Memory B cell (primary cell): Measurements from ENCODE around the gene POLR2E.
"Not testable (repeated sequence)": the region's sequence is repeated elsewhere in the genome, so short reads cannot be mapped to it uniquely, and the experiment has no call there.

Source experiments
- ATAC-seq: fragments of 150-1000 bp; cut with Tn5 transposase; 2 replicates; pipeline ENCODE4 v1.10.0; 2021; ENCODE audit warnings: low read depth, mild to moderate bottlenecking, moderate library complexity
- DNase-seq, 2 donors: peaks; one replicate each; pipeline ENCODE4 v3.0.0; 2022; ENCODE audit warnings: low spot score in 2 of 2
- H3K27ac Mint-ChIP-seq: one replicate; pipeline ENCODE4 v1.8.0; 2022; ENCODE audit warnings: mild to moderate bottlenecking, moderate library complexity, mixed read lengths
- H3K27me3 Mint-ChIP-seq: one replicate; pipeline ENCODE4 v1.8.0; 2022; ENCODE audit warnings: mixed read lengths
- H3K36me3 Mint-ChIP-seq: one replicate; pipeline ENCODE4 v1.8.0; 2022; ENCODE audit warnings: mild to moderate bottlenecking, mixed read lengths
- H3K4me1 Mint-ChIP-seq: one replicate; pipeline ENCODE4 v1.8.0; 2022; ENCODE audit warnings: mixed read lengths
- H3K4me3 Mint-ChIP-seq: one replicate; pipeline ENCODE4 v1.8.0; 2022; ENCODE audit warnings: mild to moderate bottlenecking, moderate library complexity, mixed read lengths
- H3K9me3 Mint-ChIP-seq: one replicate; pipeline ENCODE4 v1.8.0; 2022; ENCODE audit warnings: mixed read lengths

Gene POLR2E

GRCh38 chr19:1119475-1120217 lies 24.5 kb upstream of the POLR2E start:
- Mint-ChIP-seq H3K27ac (no peak overlapping the region), H3K4me1 (peaks cover 2% of the 10 kb centered on the region), H3K27me3 (no peaks in the 10 kb centered on the region), H3K4me3 (no peak overlapping the region), H3K36me3 (peaks cover 12% of the 10 kb centered on the region), H3K9me3 (no peaks in the 10 kb centered on the region)
- DNase-seq (no peak), ATAC-seq (no peak)

- no peak for DNase-seq
- H3K4me3 Mint-ChIP-seq: no peak overlapping the region
- peaks cover 2% of the 10 kb centered on the region for H3K4me1 Mint-ChIP-seq
- no peak overlapping the region for H3K27ac Mint-ChIP-seq
- H3K27me3 Mint-ChIP-seq: no peaks in the 10 kb centered on the region
- H3K9me3 Mint-ChIP-seq: no peaks in the 10 kb centered on the region
- ATAC-seq: no peak
- peaks cover 12% of the 10 kb centered on the region for H3K36me3 Mint-ChIP-seq
These were observed 23.8 kb upstream of the POLR2E start for GRCh38 chr19:1118999-1119398.

- H3K4me1 Mint-ChIP-seq: peaks cover 2% of the 10 kb centered on the region
- ATAC-seq (no peak), DNase-seq (no peak)
- no peak overlapping the region for H3K27ac Mint-ChIP-seq
- H3K36me3 Mint-ChIP-seq: peaks cover 9% of the 10 kb centered on the region
- H3K9me3 Mint-ChIP-seq: no peaks in the 10 kb centered on the region
- no peak overlapping the region for H3K4me3 Mint-ChIP-seq
- H3K27me3 Mint-ChIP-seq: no peaks in the 10 kb centered on the region
These were observed 22.5 kb upstream of the POLR2E start for GRCh38 chr19:1117654-1118053.

- DNase-seq: no peak
- no peak overlapping the region for H3K4me3 Mint-ChIP-seq
- no peak for ATAC-seq
- H3K27me3 Mint-ChIP-seq: no peaks in the 10 kb centered on the region
- H3K27ac Mint-ChIP-seq: no peak overlapping the region
- H3K36me3 Mint-ChIP-seq: peaks cover 6% of the 10 kb centered on the region
- H3K4me1 Mint-ChIP-seq: peaks cover 2% of the 10 kb centered on the region
- H3K9me3 Mint-ChIP-seq: no peaks in the 10 kb centered on the region
These were observed 21.8 kb upstream of the POLR2E start for GRCh38 chr19:1116726-1117581.

GRCh38 chr19:1115646-1116420 lies 20.7 kb upstream of the POLR2E start:
- no peak for DNase-seq
- Mint-ChIP-seq H3K4me3 (no peak overlapping the region), H3K4me1 (peaks cover 2% of the 10 kb centered on the region), H3K27me3 (no peaks in the 10 kb centered on the region), H3K27ac (no peak overlapping the region), H3K9me3 (no peaks in the 10 kb centered on the region), H3K36me3 (peaks cover 2% of the 10 kb centered on the region)
- no peak for ATAC-seq

GRCh38 chr19:1114728-1115127 lies 19.6 kb upstream of the POLR2E start:
- not testable (repeated sequence) for H3K36me3 Mint-ChIP-seq, DNase-seq, ATAC-seq, H3K9me3 Mint-ChIP-seq, H3K27me3 Mint-ChIP-seq, H3K4me1 Mint-ChIP-seq, H3K27ac Mint-ChIP-seq, H3K4me3 Mint-ChIP-seq

GRCh38 chr19:1113986-1114483 lies 18.9 kb upstream of the POLR2E start:
- DNase-seq: no peak
- Mint-ChIP-seq H3K36me3 (peaks cover 2% of the 10 kb centered on the region), H3K27me3 (no peaks in the 10 kb centered on the region), H3K27ac (no peak overlapping the region), H3K4me1 (peaks cover 2% of the 10 kb centered on the region), H3K9me3 (no peaks in the 10 kb centered on the region), H3K4me3 (no peak overlapping the region)
- no peak for ATAC-seq

- ATAC-seq (peak; percentile 94), DNase-seq (peak; percentile 80 to 87)
- Mint-ChIP-seq H3K36me3 (peaks cover 3% of the 10 kb centered on the region), H3K9me3 (no peaks in the 10 kb centered on the region), H3K4me1 (peaks cover 2% of the 10 kb centered on the region), H3K27ac (no peak overlapping the region), H3K27me3 (no peaks in the 10 kb centered on the region), H3K4me3 (no peak overlapping the region)
These were observed 18.1 kb upstream of the POLR2E start for GRCh38 chr19:1113030-1113985.

GRCh38 chr19:1112268-1113029 lies 17.3 kb upstream of the POLR2E start:
- Mint-ChIP-seq H3K4me1 (peaks cover 2% of the 10 kb centered on the region), H3K27me3 (no peaks in the 10 kb centered on the region), H3K9me3 (no peaks in the 10 kb centered on the region), H3K36me3 (peaks cover 3% of the 10 kb centered on the region), H3K4me3 (no peak overlapping the region), H3K27ac (no peak overlapping the region)
- no peak for DNase-seq
- ATAC-seq: no peak

- no peak for DNase-seq
- Mint-ChIP-seq H3K27ac (no peak overlapping the region), H3K4me3 (no peak overlapping the region), H3K9me3 (no peaks in the 10 kb centered on the region), H3K27me3 (no peaks in the 10 kb centered on the region), H3K4me1 (peaks cover 5% of the 10 kb centered on the region), H3K36me3 (peaks cover 3% of the 10 kb centered on the region)
- ATAC-seq: no peak
These were observed 16.6 kb upstream of the POLR2E start for GRCh38 chr19:1111641-1112267.

GRCh38 chr19:1110809-1111640 lies 15.8 kb upstream of the POLR2E start:
- H3K27me3 Mint-ChIP-seq: no peaks in the 10 kb centered on the region

More at GRCh38 chr19:1110809-1111640, 15.8 kb upstream of the POLR2E start:
- Mint-ChIP-seq H3K27ac (no peak overlapping the region), H3K4me1 (peaks cover 6% of the 10 kb centered on the region), H3K36me3 (peaks cover 3% of the 10 kb centered on the region), H3K9me3 (no peaks in the 10 kb centered on the region), H3K4me3 (no peak overlapping the region)
- ATAC-seq (no peak), DNase-seq (no peak)
